Thyroid gland (tissue), 4 donors: ENCODE measurements around the gene WRAP73. TPM values are rescaled to one million over a fixed set of nuclear protein-coding genes. Genes with fewer than 3 reads are reported as not detected.

ENCODE experiments used
- DNase-seq, 2 donors: peaks; one replicate each; pipeline ENCODE4 v3.0.0-alpha.2; 2019
- H3K27ac ChIP-seq, 3 donors: fragments of 200-600 bp; sonication (generic); 1 replicate in 2 of 3; 2 replicates in 1 of 3; pipeline ENCODE4 v1.5.1; 2016 to 2019; ENCODE audit warnings: mild to moderate bottlenecking in 1 of 3, moderate library complexity in 1 of 3
- H3K27me3 ChIP-seq: fragments of 200-600 bp; sonication (generic); one replicate; pipeline ENCODE4 v1.5.1; 2019
- H3K36me3 ChIP-seq, 2 donors: fragments of 200-600 bp; sonication (generic); one replicate each; pipeline ENCODE4 v1.5.1; 2016 to 2019
- H3K4me1 ChIP-seq, 2 donors: fragments of 200-600 bp; sonication (generic); one replicate each; pipeline ENCODE4 v1.5.1; 2017 to 2019
- H3K4me3 ChIP-seq, 3 donors: fragments of 200-600 bp; sonication (generic); replicated peaks in 1 of 3; 1 replicate in 2 of 3; 2 replicates in 1 of 3; pipeline ENCODE4 v1.5.1; 2016; ENCODE audit warnings: mild to moderate bottlenecking in 1 of 3
- H3K9me3 ChIP-seq: fragments of 200-600 bp; sonication (generic); one replicate; pipeline ENCODE4 v1.5.1; 2017
- CTCF ChIP-seq, 6 experiments: fragments of 200-600 bp in 3 of 6; fragments of 450-650 bp in 3 of 6; sonication (generic) in 3 of 6; IDR thresholded peaks; one replicate each; pipeline ENCODE4 v1.5.1; 2016 to 2019; ENCODE audit warnings: antibody characterized with exemption in 6 of 6, mild to moderate bottlenecking in 2 of 6, inconsistent platforms in 1 of 6, moderate library complexity in 1 of 6
- POLR2A ChIP-seq, 2 donors: fragments of 450-650 bp; IDR thresholded peaks; one replicate each; pipeline ENCODE4 v1.6.1; 2017; ENCODE audit warnings: antibody characterized with exemption in 2 of 2, mild to moderate bottlenecking in 2 of 2, moderate library complexity in 1 of 2
- WGBS, 2 donors: methylation state at CpG; one replicate each; pipeline ENCODE4 v1.1.5; 2017; 5-methylcytosine and 5-hydroxymethylcytosine counted together
- intact Hi-C: fragments of 100-400 bp; cut with DNase I; formaldehyde crosslinking; loops from one replicate; pipeline ENCODE4 v1.15.1; 2023
- total RNA-seq, 4 donors: library from RNA; depleted of rRNA; stranded (reverse); fragments of >200 nt; gene quantifications; one replicate each; pipeline ENCODE4 v1.2.3, GENCODE V29; 2016

Gene WRAP73
- total RNA-seq, 4 donors from 2014 or later: 18.5 to 44.0 (median 21.0) TPM

- Histone ChIP-seq H3K27me3 (no peaks in the 10 kb centered on the region), H3K36me3 (no peaks in the 10 kb centered on the region), H3K4me1 (peaks cover 4 to 16% of the 10 kb centered on the region in 2 donors), H3K9me3 (no peaks in the 10 kb centered on the region), H3K4me3 (no peak overlapping the region), H3K27ac (no peak overlapping the region)
- no peak for DNase-seq
- WGBS, 2 donors: 85 to 88% methylated on average over 21 of the region's 21 CpGs
- intact Hi-C loops: no loop called here
- no peak for TF ChIP-seq CTCF (IDR thresholded peaks at IDR 0.05)
- TF ChIP-seq POLR2A (IDR thresholded peaks at IDR 0.05): no peak
These were observed 22.5 kb upstream of the WRAP73 start for GRCh38 chr1:3672231-3672970.

GRCh38 chr1:3671371-3672180 lies 21.7 kb upstream of the WRAP73 start:
- no peaks in the 10 kb centered on the region for H3K27me3 ChIP-seq
- DNase-seq: no peak
- 67 to 76% methylated on average over 18 to 28 of the region's 29 CpGs for WGBS, 2 donors

GRCh38 chr1:3670823-3671265 lies 20.9 kb upstream of the WRAP73 start:
- WGBS, 2 donors: 77 to 89% methylated on average over 9 to 15 of the region's 15 CpGs

More at GRCh38 chr1:3671371-3672180, 21.7 kb upstream of the WRAP73 start:
- intact Hi-C loops: no loop called here
- H3K4me3 ChIP-seq: no peak overlapping the region
- H3K36me3 ChIP-seq: no peaks in the 10 kb centered on the region
- peaks cover 4 to 16% of the 10 kb centered on the region in 2 donors for H3K4me1 ChIP-seq
- H3K27ac ChIP-seq: no peak overlapping the region
- TF ChIP-seq POLR2A (IDR thresholded peaks at IDR 0.05) (no peak), CTCF (IDR thresholded peaks at IDR 0.05) (no peak)
- H3K9me3 ChIP-seq: no peaks in the 10 kb centered on the region

GRCh38 chr1:3669971-3670431 lies 20.1 kb upstream of the WRAP73 start:
- H3K27ac ChIP-seq: no peak overlapping the region
- intact Hi-C loops: no loop called here
- WGBS, 2 donors: 85 to 91% methylated on average over 9 of the region's 9 CpGs
- no peak for TF ChIP-seq CTCF (IDR thresholded peaks at IDR 0.05)
- TF ChIP-seq POLR2A (IDR thresholded peaks at IDR 0.05): no peak
- peaks cover 4 to 16% of the 10 kb centered on the region in 2 donors for H3K4me1 ChIP-seq
- H3K27me3 ChIP-seq: no peaks in the 10 kb centered on the region
- no peak for DNase-seq
- no peak overlapping the region for H3K4me3 ChIP-seq
- H3K9me3 ChIP-seq: no peaks in the 10 kb centered on the region
- H3K36me3 ChIP-seq: no peaks in the 10 kb centered on the region

More at GRCh38 chr1:3670823-3671265, 20.9 kb upstream of the WRAP73 start:
- TF ChIP-seq POLR2A (IDR thresholded peaks at IDR 0.05): no peak
- no peak for TF ChIP-seq CTCF (IDR thresholded peaks at IDR 0.05)
- Histone ChIP-seq H3K36me3 (no peaks in the 10 kb centered on the region), H3K9me3 (no peaks in the 10 kb centered on the region), H3K27ac (no peak overlapping the region), H3K27me3 (no peaks in the 10 kb centered on the region), H3K4me3 (no peak overlapping the region), H3K4me1 (peaks cover 4 to 16% of the 10 kb centered on the region in 2 donors)
- DNase-seq: no peak
- intact Hi-C loops: no loop called here
